GM10248 (cell line): ENCODE results near the gene UNC13B.
"Not testable (repeated sequence)": the region's sequence is repeated elsewhere in the genome, so short reads cannot be mapped to it uniquely, and the experiment has no call there.

ENCODE experiments used
- CTCF ChIA-PET: fragments of 300-600 bp; sonication (Branson Sonifier 250); formaldehyde crosslinking; extraction: SDS; loops from one replicate; lab custom pipeline; 2021; ENCODE audit warnings: antibody characterized with exemption; lab: Yijun Ruan, JAX
- POLR2A ChIA-PET: fragments of 350-650 bp; sonication (Branson Sonifier 250); formaldehyde crosslinking; extraction: SDS; loops from one replicate; lab custom pipeline; 2020; ENCODE audit warnings: antibody characterized with exemption; lab: Yijun Ruan, JAX
- DNase-seq: peaks from one replicate; pipeline ENCODE4 v3.0.0; 2012; ENCODE audit errors: extremely low spot score
- CTCF ChIP-seq: IDR thresholded peaks from 2 replicates; pipeline ENCODE4 v1.5.1; 2012; ENCODE audit warnings: mild to moderate bottlenecking, low read depth; ENCODE audit errors: extremely low read depth, missing control alignments, control extremely low read depth

The UNC13B gene

GRCh38 chr9:35180801-35181200, 19.0 kb downstream of the UNC13B start:
- ChIA-PET CTCF (no interaction called here), POLR2A (no interaction called here)
- DNase-seq: no peak
- TF ChIP-seq CTCF: no peak

- DNase-seq, CTCF ChIA-PET, POLR2A ChIA-PET: not testable (repeated sequence)
Measured at GRCh38 chr9:35182401-35182800, 20.6 kb downstream of the UNC13B start.

GRCh38 chr9:35182996-35183754, 21.4 kb downstream of the UNC13B start:
- POLR2A ChIA-PET, CTCF ChIA-PET: not testable (repeated sequence)

GRCh38 chr9:35183755-35184480, 22.1 kb downstream of the UNC13B start:
- CTCF ChIA-PET, POLR2A ChIA-PET, DNase-seq: not testable (repeated sequence)

More at GRCh38 chr9:35182996-35183754, 21.4 kb downstream of the UNC13B start:
- not testable (repeated sequence) for DNase-seq

GRCh38 chr9:35186524-35186923, 24.7 kb downstream of the UNC13B start:
- no peak for DNase-seq
- no peak for TF ChIP-seq CTCF
- ChIA-PET POLR2A (no interaction called here), CTCF (no interaction called here)

GRCh38 chr9:35190203-35190602, 28.4 kb downstream of the UNC13B start:
- ChIA-PET CTCF (no interaction called here), POLR2A (no interaction called here)
- TF ChIP-seq CTCF: no peak
- no peak for DNase-seq

GRCh38 chr9:35191105-35191504, 29.3 kb downstream of the UNC13B start:
- ChIA-PET CTCF (no interaction called here), POLR2A (no interaction called here)
- TF ChIP-seq CTCF: no peak
- no peak for DNase-seq

- DNase-seq: no peak
- TF ChIP-seq CTCF: no peak
- CTCF ChIA-PET: no interaction called here
Measured at GRCh38 chr9:35193762-35194161, 32.0 kb downstream of the UNC13B start.

More at GRCh38 chr9:35193762-35194161, 32.0 kb downstream of the UNC13B start:
- POLR2A ChIA-PET: no interaction called here
